ENCODE data around the gene DCUN1D2.

GRCh38 chr13:113500530-113501265, 10.2 kb upstream of the DCUN1D2 start:
- TF ChIP-seq CTCF (conservative IDR thresholded peaks at IDR 0.05; ENCODE audit: low read depth, low read length) (no peak), EZH2 (IDR thresholded peaks at IDR 0.05; ENCODE audit: low read length, unreplicated experiment) (no peak)

Data from PC-3 (cell line).